Tongue (tissue), 2 donors: ENCODE results near the gene SMIM21. TPM values are rescaled to one million over a fixed set of nuclear protein-coding genes. Genes with fewer than 3 reads are reported as not detected.

Experiments
- DNase-seq: peaks from one replicate; pipeline ENCODE4 v3.0.0-alpha.2; 2015
- total RNA-seq: library from RNA; depleted of rRNA; stranded (reverse); fragments of >200 nt; gene quantifications from one replicate; pipeline ENCODE4 v1.2.3, GENCODE V29; 2014

The SMIM21 gene
- total RNA-seq, 1 donor from 2014 or later = not detected

DNA sequence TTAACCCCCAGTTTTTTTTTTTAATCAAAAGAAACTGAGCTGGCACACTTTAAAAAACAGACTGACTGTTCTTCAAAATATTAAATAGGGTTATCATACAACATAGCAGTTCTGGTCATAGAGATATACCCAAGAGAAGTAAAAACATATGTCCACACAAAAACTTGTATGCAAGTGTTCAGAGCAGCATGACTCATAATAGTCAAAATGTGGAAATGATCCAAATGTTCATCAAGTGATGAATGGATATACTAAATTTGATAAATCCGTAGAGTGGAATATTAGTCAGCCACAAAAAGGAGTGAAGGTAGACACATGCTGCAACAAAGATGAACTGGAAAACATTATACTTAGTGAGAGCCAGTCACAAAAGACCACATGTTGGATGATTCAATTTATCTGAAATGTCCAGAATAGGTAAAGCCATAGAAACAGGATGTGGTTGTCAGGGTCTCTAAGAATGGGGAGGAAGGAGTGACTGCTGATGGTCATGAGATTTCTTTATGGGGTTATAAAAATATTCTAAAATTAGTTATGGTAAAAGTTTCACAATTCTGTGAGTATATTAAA lies 5.1 kb downstream of the SMIM21 start:
- no peak for DNase-seq

- no peak for DNase-seq
These were observed 5.8 kb downstream of the SMIM21 start for GRCh38 chr18:75421656-75422055.

GRCh38 chr18:75418293-75419005 lies 9.1 kb downstream of the SMIM21 start:
- no peak for DNase-seq

- DNase-seq = no peak
These were observed 16.9 kb downstream of the SMIM21 start for GRCh38 chr18:75410611-75411010.

DNA sequence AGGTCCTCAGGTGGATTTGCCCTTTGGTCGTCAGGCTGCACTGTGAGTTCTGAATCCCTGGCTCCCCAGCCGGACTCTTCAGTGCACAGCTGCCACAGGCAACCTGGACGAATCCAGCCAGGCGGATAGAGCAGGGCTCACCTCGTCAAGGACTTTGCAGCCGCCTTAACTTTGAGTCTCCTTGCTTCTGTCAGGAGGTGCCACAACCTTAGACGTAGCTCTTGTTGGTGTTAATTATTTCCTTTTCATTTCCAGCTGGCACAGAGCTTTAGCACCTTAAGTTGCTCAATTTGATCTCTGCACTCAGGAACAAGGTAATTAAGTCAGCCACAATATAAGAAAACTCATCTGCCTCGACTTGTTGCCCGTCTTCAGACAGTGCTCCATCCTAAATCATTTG lies 17.7 kb downstream of the SMIM21 start:
- DNase-seq = no peak

- no peak for DNase-seq
These were observed 18.7 kb downstream of the SMIM21 start for GRCh38 chr18:75408554-75409506.

GRCh38 chr18:75407468-75408437 lies 19.8 kb downstream of the SMIM21 start:
- DNase-seq = peak; percentile 31

DNA sequence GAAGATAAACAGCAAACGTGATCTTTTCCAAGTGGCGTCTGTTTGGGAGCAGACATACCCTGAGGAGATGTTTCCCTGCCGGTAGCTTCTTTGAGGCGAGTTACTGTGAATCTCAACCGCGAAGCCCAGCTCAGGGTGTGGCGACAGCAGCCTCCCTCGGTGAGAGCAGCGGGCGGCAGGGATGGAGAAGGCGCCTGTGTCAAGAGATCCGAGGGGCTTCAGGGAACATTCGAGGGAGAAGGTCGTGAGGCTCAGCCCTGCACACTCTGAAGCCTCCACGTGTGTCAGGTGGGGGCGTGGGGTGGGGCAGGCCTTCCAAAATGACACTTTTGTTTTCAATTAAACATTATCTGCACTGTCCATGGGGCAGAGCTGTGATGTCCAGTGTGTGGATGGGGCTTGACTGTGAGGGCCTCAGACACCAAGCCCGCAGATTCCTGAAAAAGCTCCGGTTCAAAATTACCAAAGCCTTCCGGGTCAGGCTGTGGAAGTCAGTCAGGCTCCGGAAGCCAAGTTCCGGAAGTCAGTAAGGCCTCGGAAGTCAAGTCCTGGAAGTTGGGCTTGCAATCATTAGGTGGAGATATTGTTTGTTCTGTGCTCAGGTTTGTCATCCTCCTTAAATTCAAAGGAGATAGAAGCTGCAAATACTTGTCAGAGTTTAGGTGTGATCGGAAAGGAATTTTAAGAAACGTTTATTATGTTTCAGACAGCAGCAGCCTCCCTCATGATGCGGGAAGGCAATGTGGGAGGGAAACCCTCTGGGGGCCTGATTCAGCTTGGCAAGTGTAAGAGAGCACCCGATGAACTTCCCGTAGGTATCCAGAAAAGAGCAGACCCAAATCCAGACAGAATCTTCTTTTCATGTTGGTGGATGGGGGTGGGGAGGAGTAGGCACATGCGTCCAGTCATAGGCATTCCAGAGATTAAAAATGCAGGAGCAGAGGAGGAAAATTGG lies 20.7 kb downstream of the SMIM21 start:
- DNase-seq = no peak

DNA sequence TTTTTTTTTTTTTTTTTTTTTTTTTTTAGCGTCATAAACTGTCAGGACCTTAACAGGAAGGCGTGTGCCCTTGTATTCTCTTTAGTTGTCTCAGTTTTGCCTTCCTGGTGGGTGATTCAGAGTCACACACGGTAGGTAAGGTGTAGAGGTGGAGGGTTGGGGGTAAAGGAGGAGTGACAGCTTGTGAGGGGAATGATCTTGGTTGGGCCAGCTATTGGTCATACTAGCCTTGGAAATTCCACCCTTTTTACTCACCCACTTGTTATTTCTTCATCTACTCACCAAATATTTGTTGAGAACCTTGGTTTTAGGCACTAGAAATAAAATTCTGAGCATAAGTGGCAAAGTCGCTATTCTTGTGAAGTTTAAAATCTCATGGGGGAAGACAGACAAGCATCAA lies 22.2 kb downstream of the SMIM21 start:
- DNase-seq = no peak

DNA sequence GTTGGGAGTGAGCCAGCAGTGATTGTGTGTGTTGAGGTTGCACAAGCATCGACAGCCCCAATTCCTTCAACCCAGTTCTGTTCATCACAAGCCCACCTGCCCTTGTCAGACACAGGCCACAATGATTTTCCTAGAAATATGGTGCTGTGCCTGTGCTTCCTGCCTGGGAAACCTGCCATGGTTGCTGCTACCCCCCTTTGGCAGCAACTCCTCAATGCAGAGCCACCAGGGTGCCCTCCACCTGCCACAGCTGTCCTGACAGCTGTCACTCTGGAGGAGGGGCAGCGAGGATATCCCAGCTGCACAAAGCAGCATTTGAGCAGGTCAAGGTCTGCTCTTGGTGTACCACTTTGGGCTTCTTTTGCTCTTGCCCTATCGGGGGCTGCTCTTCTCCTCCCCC lies 27.1 kb downstream of the SMIM21 start:
- peak; percentile 66 for DNase-seq

DNA sequence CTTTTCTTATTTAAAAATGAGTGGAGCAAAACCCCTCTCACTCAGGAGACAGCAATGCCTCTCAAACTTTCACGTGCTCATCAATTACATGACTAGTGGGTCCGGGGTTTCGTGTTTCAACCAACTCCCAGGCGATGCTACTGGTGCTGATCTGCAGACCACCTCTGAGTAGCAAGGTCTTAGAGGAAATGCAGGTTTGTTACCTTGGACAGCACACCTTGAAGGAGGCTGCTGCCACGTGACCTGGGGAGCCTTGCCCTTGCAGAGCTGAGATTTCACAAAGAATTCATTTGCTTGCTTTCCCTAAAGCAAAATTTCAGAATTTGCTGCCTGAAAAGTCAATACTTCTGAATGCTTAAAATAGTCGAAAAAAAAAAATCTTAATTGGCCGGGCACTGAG lies 32.4 kb downstream of the SMIM21 start:
- no peak for DNase-seq

DNA sequence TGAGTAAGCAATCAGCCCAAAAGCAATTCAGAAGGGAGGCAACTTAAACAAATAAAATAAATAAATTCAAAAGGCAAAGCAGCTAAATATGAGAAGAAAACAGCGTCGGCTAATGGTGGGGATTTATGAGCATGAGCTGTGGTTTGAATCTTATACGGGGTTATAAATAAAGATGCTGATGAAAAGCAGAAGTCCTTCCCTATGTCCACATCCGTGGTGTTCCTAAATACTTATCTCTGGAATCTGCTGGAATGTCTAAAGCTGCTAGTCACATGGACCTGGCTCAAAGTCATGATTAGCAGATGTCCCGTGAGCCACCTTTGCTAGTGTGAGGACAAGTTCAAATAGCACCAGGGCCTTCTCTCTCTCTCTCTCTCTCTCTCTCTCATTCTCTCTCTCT lies 33.8 kb downstream of the SMIM21 start:
- DNase-seq = no peak

GRCh38 chr18:75392226-75392578 lies 35.3 kb downstream of the SMIM21 start:
- DNase-seq = no peak

DNA sequence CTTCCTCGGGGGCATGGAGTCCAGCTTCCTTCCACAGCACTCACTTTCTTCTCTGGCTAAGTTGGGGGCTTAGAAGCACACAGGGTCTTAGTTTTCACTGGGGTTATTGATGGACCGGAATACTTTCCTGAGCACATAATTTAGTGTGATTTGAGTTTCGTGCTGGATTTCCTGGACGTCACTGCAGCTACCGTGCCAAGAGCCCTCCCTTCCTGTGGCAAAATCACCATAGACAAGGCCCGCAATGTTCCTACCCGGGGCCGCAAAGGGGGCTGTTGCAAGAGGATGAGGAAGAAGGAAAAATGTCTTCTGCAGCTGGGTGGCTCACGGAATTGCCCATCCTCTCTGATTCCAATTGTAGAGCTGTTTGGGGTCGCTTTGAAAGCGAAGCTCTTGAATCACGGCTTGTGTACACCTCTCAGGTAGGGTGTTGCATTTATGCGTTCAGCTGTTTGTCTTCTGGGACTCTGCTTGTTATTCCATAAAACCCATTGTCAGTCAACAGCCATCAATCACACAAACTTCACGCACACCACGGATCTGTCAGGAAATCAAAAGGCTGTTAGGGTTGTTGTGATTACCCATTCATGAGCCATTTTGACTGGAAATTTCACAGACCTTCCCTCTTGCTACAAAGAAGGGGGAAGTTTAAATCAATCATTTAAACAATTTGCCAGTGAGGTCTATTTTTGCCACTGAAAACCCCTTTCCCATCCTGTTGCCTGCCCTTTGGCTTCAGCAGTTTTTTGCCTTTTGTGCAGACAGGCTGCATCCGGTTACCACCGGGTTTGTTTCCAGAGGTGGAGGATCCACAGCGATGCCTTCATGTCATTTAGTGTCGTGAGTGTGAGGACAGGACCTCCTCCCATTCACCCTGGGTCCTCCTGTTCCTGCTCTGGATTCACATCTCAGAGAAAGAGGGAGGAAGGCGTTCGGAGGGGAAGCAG lies 36.0 kb downstream of the SMIM21 start:
- peak; percentile 51 for DNase-seq

- DNase-seq = no peak
These were observed 36.6 kb downstream of the SMIM21 start for GRCh38 chr18:75390854-75391253.

DNA sequence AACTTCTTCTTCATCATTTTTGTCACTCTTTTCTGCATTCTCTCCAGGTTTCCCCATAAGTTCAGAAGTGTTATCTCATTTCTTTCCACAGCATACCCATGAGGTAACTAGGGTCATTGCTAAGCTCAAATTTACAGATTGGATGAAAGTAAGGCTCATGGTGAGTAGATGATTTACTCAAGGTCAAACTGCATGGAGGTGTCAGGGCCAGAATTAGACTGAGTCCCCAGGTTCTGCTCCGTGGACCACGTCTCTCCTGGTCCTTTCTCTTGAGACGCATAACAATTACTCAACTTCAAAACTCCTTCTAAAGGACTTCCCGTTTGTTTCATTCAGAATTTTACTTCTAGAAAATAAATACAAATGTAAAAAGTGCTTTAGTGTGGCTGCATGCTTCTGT lies 43.4 kb downstream of the SMIM21 start:
- no peak for DNase-seq

- peak; percentile 12 for DNase-seq
These were observed 48.9 kb downstream of the SMIM21 start for GRCh38 chr18:75378376-75379315.

DNA sequence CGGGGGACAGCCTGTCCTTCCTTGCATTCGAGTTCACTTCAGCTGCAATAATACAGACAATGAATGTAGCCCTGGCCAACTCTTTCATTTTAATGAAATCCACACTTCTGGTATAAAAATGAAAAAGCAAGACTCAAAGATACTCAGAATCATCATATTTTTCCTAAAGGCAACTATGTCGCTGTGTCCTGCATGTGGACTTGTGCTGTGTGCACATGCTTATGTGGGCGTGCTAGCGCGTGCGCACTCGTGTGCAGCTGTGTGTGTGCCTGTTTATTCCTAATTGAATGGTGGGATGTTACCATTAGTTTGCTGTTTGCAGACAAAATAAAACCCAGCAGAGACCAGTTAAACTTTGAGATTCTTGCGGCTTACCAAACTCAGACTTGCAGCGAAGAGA lies 49.6 kb downstream of the SMIM21 start:
- peak; percentile 28 for DNase-seq
